CD4-positive, alpha-beta T cell treated with Interleukin-17A for 1 hour (primary cell): ENCODE data around the gene MTUS2.

ENCODE experiments used
- DNase-seq: peaks from one replicate; pipeline ENCODE4 v3.0.0-alpha.2; 2020

The MTUS2 gene

GRCh38 chr13:29537736-29538651 is 717.9 kb downstream of the MTUS2 start:
- no peak for DNase-seq

GRCh38 chr13:29538652-29539040 is 718.5 kb downstream of the MTUS2 start:
- no peak for DNase-seq

GRCh38 chr13:29539856-29540255 is 719.7 kb downstream of the MTUS2 start:
- DNase-seq: no peak

- no peak for DNase-seq
Measured at GRCh38 chr13:29540334-29540733, 720.2 kb downstream of the MTUS2 start.

- no peak for DNase-seq
Measured at GRCh38 chr13:29540799-29541198, 720.7 kb downstream of the MTUS2 start.

GRCh38 chr13:29541400-29541799 is 721.3 kb downstream of the MTUS2 start:
- no peak for DNase-seq

- no peak for DNase-seq
Measured at GRCh38 chr13:29542381-29542780, 722.2 kb downstream of the MTUS2 start.

GRCh38 chr13:29543230-29544215 is 723.4 kb downstream of the MTUS2 start:
- no peak for DNase-seq

- no peak for DNase-seq
Measured at GRCh38 chr13:29545988-29546387, 725.8 kb downstream of the MTUS2 start.

- no peak for DNase-seq
Measured at GRCh38 chr13:29546662-29547061, 726.5 kb downstream of the MTUS2 start.

GRCh38 chr13:29547153-29547552 is 727.0 kb downstream of the MTUS2 start:
- no peak for DNase-seq

GRCh38 chr13:29548722-29549121 is 728.6 kb downstream of the MTUS2 start:
- DNase-seq: no peak

GRCh38 chr13:29550430-29550988 is 730.4 kb downstream of the MTUS2 start:
- no peak for DNase-seq

- no peak for DNase-seq
Measured at GRCh38 chr13:29551214-29551613, 731.1 kb downstream of the MTUS2 start.
